ENCODE measurements around the gene PPP1R3D. TPM values are rescaled to one million over a fixed set of nuclear protein-coding genes. Genes with fewer than 3 reads are reported as not detected.
"Not testable (repeated sequence)": the region's sequence is repeated elsewhere in the genome, so short reads cannot be mapped to it uniquely, and the experiment has no call there.

Gene PPP1R3D
- total and polyA plus RNA-seq, 9 of the 15 experiments (the other 6 are each of a cell fraction or from before 2014, with no cell fraction given): 0.35 to 3.3 (median 1.8) TPM

- TF ChIP-seq RERE (CRISPR knock-in tag; IDR thresholded peaks at IDR 0.05; ENCODE audit: borderline replicate concordance): no peak
Measured at GRCh38 chr20:59895908-59896307, 44.2 kb downstream of the PPP1R3D start (continued).

GRCh38 chr20:59891581-59891980 is 48.5 kb downstream of the PPP1R3D start:
- H3K4me2 ChIP-seq (ENCODE audit: insufficient read depth, low read length): no peak overlapping the region
- FAIRE-seq: no peak
- CTCF ChIA-PET (ENCODE audit: low intra/inter-chr PET ratio): no interaction called here

GRCh38 chr20:59890035-59890434 is 50.1 kb downstream of the PPP1R3D start:
- ATAC-seq; H3K9ac ChIP-seq (ENCODE audit: insufficient read depth in 1 of 2, low read depth in 2 of 2, low read length in 2 of 2); in situ Hi-C loops (cut with MboI); H3K27me3 ChIP-seq (ENCODE audit: control insufficient read depth in 2 of 2, insufficient read depth in 2 of 2, low read length in 2 of 2); H3K4me2 ChIP-seq (ENCODE audit: insufficient read depth, low read length); DNase-seq (ENCODE audit: extremely low read depth in 1 of 4, low spot score in 3 of 4); H3K4me1 ChIP-seq (replicated peaks in 1 of 2; ENCODE audit: control insufficient read depth in 2 of 2, insufficient read depth in 2 of 2, low read length in 2 of 2); H3K79me2 ChIP-seq (ENCODE audit: control insufficient read depth, insufficient read depth, low read length); H3K9me1 ChIP-seq (ENCODE audit: control insufficient read depth, insufficient read depth, low read length); H3K27ac ChIP-seq (ENCODE audit: extremely low read depth, low read depth, low read length); H3K9me3 ChIP-seq (replicated peaks; ENCODE audit: control insufficient read depth, insufficient read depth, low read depth, low read length); POLR2A ChIA-PET; BruUV-seq (replicated peaks); H3K4me3 ChIP-seq; H2AFZ ChIP-seq (ENCODE audit: low read depth, low read length); intact Hi-C loops (cut with micrococcal nuclease); H3K36me3 ChIP-seq (ENCODE audit: control insufficient read depth, insufficient read depth, low read length); H4K20me1 ChIP-seq (replicated peaks; ENCODE audit: control insufficient read depth, insufficient read depth, low read length); CTCF ChIA-PET (ENCODE audit: low intra/inter-chr PET ratio); FAIRE-seq: not testable (repeated sequence)
- WGBS (ENCODE audit: insufficient coverage, low coverage, missing lambda C conversion rate): 0% methylated on average over 2 of the region's 2 CpGs

More at GRCh38 chr20:59891581-59891980, 48.5 kb downstream of the PPP1R3D start:
- no peak for ATAC-seq
- Histone ChIP-seq H3K9me3 (replicated peaks; ENCODE audit: control insufficient read depth, insufficient read depth, low read depth, low read length) (no peaks in the 10 kb centered on the region), H2AFZ (ENCODE audit: low read depth, low read length) (no peak overlapping the region), H3K79me2 (ENCODE audit: control insufficient read depth, insufficient read depth, low read length) (no peaks in the 10 kb centered on the region), H3K27me3 (ENCODE audit: control insufficient read depth in 2 of 2, insufficient read depth in 2 of 2, low read length in 2 of 2) (no peaks in the 10 kb centered on the region), H3K4me3 (no peak overlapping the region), H3K27ac (ENCODE audit: extremely low read depth, low read depth, low read length) (no peak overlapping the region), H3K9me1 (ENCODE audit: control insufficient read depth, insufficient read depth, low read length) (no peaks in the 10 kb centered on the region), H3K36me3 (ENCODE audit: control insufficient read depth, insufficient read depth, low read length) (no peaks in the 10 kb centered on the region), H3K4me1 (replicated peaks in 1 of 2; ENCODE audit: control insufficient read depth in 2 of 2, insufficient read depth in 2 of 2, low read length in 2 of 2) (no peaks in the 10 kb centered on the region), H3K9ac (ENCODE audit: insufficient read depth in 1 of 2, low read depth in 2 of 2, low read length in 2 of 2) (no peak overlapping the region), H4K20me1 (replicated peaks; ENCODE audit: control insufficient read depth, insufficient read depth, low read length) (no peaks in the 10 kb centered on the region)
- POLR2A ChIA-PET: interaction anchor here (0.5 kb wide), 1 partner anchor 132 kb away, joined by 3 read pairs; no protein-coding TSS in a partner anchor
- no TSS peak for BruUV-seq (replicated peaks)
- WGBS (ENCODE audit: insufficient coverage, low coverage, missing lambda C conversion rate): 0% methylated on average over 1 of the region's 1 CpG
- intact Hi-C loops (cut with micrococcal nuclease) (no loop called here), in situ Hi-C loops (cut with MboI) (no loop called here)
- no peak for DNase-seq (ENCODE audit: extremely low read depth in 1 of 4, low spot score in 3 of 4)
- TF ChIP-seq BMI1 (IDR thresholded peaks at IDR 0.05; ENCODE audit: low read length) (no peak), RFX7 (CRISPR knock-in tag; IDR thresholded peaks at IDR 0.05) (no peak), FOSL1 (tag; conservative IDR thresholded peaks at IDR 0.05) (no peak), HNRNPLL (IDR thresholded peaks at IDR 0.05; ENCODE audit: low read depth, low read length, poor library complexity, severe bottlenecking) (no peak)
